RWPE1 (cell line): Measurements from ENCODE around the gene SNED1.

Experiments
- CTCF ChIA-PET: fragments of 350-600 bp; sonication (Branson Sonifier 250); formaldehyde crosslinking; extraction: SDS; loops from one replicate; lab custom pipeline; 2021; lab: Yijun Ruan, JAX
- POLR2A ChIA-PET: fragments of 400-600 bp; formaldehyde crosslinking; extraction: SDS; loops from one replicate; lab custom pipeline; 2020; ENCODE audit warnings: antibody characterized with exemption; ENCODE audit not compliant: low non-redundant PET; lab: Yijun Ruan, JAX
- DNase-seq: peaks from one replicate; pipeline ENCODE4 v3.0.0; 2012; ENCODE audit warnings: low spot score
- H3K27ac ChIP-seq: fragments of 450-650 bp; 2 replicates; pipeline ENCODE4 v1.5.1; 2017
- TF ChIP-seq, protein P1 (sequence below): fragments of 450-650 bp; conservative IDR thresholded peaks from 2 replicates; pipeline ENCODE4 v1.5.1; 2017; ENCODE audit warnings: low read depth, mild to moderate bottlenecking

Gene SNED1

GRCh38 chr2:241074065-241074818 lies 75.8 kb downstream of the SNED1 start:
- POLR2A ChIA-PET = no interaction called here

DNA sequence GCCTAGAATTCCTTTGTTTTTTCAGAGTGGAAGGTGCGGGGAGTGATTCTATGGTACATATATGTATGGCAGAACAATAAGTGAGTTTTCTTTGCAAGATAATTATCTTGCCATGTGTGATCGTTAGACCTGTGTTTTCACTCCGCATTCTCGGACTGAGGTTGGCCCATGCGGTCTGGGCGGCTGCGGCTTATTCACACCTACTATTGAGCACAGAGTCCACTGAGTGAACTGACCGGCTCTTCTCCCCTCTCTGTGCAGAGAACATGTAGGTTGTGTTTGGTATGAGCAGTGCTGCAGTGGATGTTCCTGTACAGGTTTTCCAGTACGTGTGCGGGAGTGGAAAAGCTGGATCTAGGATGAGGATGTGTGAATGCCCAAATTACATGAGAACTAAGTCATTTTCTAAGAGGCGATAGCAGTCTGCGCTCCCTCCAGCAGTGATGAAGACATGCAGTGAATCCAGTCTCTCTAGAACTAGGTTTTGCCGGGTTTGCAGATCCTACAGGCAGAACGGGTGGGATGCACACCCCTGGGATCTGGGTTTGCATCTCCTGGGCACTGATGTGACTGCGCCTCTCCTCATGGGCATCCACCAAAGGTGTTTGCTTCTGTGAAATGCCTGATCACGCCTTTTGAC lies 76.6 kb downstream of the SNED1 start:
- TF ChIP-seq, protein P1, sequence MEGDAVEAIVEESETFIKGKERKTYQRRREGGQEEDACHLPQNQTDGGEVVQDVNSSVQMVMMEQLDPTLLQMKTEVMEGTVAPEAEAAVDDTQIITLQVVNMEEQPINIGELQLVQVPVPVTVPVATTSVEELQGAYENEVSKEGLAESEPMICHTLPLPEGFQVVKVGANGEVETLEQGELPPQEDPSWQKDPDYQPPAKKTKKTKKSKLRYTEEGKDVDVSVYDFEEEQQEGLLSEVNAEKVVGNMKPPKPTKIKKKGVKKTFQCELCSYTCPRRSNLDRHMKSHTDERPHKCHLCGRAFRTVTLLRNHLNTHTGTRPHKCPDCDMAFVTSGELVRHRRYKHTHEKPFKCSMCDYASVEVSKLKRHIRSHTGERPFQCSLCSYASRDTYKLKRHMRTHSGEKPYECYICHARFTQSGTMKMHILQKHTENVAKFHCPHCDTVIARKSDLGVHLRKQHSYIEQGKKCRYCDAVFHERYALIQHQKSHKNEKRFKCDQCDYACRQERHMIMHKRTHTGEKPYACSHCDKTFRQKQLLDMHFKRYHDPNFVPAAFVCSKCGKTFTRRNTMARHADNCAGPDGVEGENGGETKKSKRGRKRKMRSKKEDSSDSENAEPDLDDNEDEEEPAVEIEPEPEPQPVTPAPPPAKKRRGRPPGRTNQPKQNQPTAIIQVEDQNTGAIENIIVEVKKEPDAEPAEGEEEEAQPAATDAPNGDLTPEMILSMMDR = no peak
- ChIA-PET CTCF (no interaction called here), POLR2A (no interaction called here)
- H3K27ac ChIP-seq = no peak overlapping the region
- no peak for DNase-seq

More at GRCh38 chr2:241074065-241074818, 75.8 kb downstream of the SNED1 start:
- CTCF ChIA-PET = no interaction called here
- H3K27ac ChIP-seq = no peak overlapping the region
- TF ChIP-seq, protein P1 = no peak
- no peak for DNase-seq

DNA sequence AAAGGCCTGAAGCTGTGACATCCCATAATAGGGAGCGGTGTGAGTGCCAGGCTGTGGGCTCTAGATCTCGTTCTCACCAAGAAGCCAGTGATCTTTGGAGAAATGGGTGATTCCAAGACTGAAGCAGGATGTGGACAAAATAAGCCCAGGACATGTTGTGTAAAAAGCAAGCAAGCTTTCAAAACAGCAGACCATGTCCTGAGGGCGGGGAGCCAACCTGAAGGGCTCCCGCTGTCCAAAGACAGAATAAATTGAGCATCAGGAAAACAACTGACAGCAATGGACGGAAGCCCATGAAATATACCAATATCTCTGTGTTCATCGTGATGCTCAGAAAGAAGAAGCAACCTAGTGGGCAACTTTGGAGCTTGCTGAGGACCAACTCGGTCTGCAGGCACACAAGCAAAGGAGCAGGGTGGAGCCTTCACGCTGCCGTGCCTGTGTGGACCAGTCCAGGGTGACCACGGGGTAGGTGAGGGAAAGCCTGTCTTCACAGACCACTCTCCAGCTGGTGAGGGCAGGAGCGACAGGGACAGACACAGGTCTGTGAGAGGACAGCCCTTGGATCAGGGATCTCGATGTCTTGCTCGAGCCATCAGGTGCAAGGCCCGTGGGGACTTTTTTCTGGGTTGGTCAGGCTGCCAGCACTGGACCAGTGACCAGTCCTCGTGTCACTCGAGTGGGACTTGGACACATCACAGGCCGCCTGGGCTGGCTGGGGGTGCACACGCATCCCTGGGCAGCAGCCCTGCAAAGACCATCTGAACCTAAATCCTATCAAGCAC lies 82.2 kb downstream of the SNED1 start:
- H3K27ac ChIP-seq = no peak overlapping the region
- ChIA-PET CTCF (interaction anchor here (0.8 kb wide), 1 partner anchor 488 kb away, joined by 3 read pairs; no protein-coding TSS in a partner anchor), POLR2A (no interaction called here)
- TF ChIP-seq, protein P1 = no peak
- no peak for DNase-seq

GRCh38 chr2:241081190-241081642 lies 82.8 kb downstream of the SNED1 start:
- CTCF ChIA-PET = interaction anchor here (0.8 kb wide), 1 partner anchor 488 kb away, joined by 3 read pairs; no protein-coding TSS in a partner anchor
- DNase-seq = no peak
- POLR2A ChIA-PET = no interaction called here
- no peak overlapping the region for H3K27ac ChIP-seq
- TF ChIP-seq, protein P1 = no peak

- POLR2A ChIA-PET = interaction anchor here (0.5 kb wide), 1 partner anchor 50 kb away, joined by 4 read pairs; no protein-coding TSS in a partner anchor
- H3K27ac ChIP-seq = no peak overlapping the region
- TF ChIP-seq, protein P1 = no peak
- DNase-seq = no peak
- CTCF ChIA-PET = interaction anchor here (0.6 kb wide), 2 partner anchors 44 to 869 kb away, joined by 3 read pairs; no protein-coding TSS in a partner anchor
These were observed 83.4 kb downstream of the SNED1 start for GRCh38 chr2:241081643-241082340.
